GM21381 (cell line): ENCODE results near the gene RERE.

ENCODE experiments used
- ATAC-seq: cut with Tn5 transposase; IDR thresholded peaks from one replicate; pipeline ENCODE4 v1.9.1; 2021; ENCODE audit warnings: mild to moderate bottlenecking, moderate library complexity; ENCODE audit not compliant: unreplicated experiment

RERE gene

GRCh38 chr1:8560035-8560434 lies 257.4 kb downstream of the RERE start:
- ATAC-seq: no peak

GRCh38 chr1:8555582-8555981 lies 261.9 kb downstream of the RERE start:
- ATAC-seq: no peak

- no peak for ATAC-seq
Measured at GRCh38 chr1:8554956-8555534, 262.4 kb downstream of the RERE start.

DNA sequence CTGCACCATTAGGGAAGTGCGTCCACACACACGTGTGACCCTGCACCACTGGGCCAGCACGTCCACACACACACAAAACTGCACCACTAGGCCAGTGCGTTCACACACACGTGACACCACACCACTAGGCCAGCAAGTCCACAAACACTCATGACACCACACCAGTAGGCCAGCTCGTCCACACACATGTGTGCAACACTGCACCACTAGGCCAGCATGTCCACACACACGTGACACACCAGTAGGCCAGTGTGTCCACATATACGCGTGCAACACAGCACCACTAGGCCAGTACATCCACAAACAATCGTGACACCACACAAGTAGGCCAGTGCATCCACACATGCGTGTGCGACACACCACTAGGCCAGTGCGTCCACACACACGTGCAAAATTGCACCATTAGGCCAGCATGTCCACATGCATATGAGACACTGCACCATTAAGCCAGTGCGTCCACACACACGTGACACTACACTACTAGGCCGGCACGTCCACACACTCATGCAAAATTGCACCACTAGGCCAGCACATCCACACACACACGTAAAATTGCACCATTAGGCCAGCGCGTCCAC lies 264.5 kb downstream of the RERE start:
- no peak for ATAC-seq

DNA sequence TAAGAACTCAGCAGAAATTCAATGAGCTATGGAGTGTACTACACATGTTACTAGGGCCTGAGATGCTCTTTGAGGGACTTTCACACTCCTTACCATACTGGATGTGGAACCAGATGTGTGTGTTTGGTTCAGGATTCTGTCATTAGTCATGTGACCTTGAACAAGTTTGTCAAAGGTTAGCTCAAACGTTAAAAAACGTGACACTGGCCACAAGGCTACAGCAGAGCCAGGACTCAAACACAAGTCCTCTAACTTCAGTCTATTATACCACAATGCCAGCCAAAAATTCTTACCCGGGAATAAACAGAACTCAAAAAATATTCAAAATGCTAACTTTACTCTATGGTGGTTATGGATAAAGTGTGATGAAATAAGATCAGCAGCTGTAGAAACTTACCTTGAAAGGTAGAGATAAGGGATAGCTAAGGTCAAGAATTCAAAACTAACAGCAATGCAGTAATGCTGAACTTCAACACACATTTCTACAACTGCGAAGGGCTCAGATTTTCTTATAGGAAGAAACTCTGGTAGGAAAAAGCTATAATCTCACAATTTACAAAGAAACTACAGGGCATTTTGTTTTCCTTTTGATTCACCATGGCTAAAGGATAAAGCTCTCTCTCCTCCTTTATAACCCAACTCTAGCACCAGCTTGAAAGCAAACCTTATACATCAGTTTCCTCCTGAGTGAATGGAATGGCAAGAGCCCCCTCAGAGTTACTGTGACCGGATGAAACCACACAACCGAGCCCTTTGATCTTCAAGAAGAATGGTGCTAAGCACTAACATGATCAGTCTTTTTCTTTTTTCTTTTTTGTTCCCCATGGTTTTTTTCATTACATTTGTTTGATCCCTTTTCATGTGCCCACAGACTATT lies 265.6 kb downstream of the RERE start:
- no peak for ATAC-seq

GRCh38 chr1:8551057-8551456 lies 266.4 kb downstream of the RERE start:
- no peak for ATAC-seq

DNA sequence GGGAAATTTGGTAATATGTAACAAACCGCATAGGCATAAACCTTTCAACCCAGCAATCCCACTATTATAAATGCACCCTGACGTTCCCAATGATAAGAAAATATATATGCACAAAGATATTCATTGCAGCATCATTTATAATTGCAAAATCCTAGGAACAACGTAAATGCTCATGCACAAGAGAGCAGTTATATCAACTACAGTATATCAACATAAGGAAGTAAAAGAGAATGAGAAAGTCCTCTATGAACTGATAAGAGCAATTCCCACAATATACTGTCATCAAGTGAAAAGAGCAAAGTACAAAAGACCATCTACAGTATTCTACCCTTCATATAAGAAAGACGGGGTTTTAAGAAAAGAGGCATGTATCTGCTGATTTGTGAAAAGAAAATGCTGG lies 269.6 kb downstream of the RERE start:
- no peak for ATAC-seq

- no peak for ATAC-seq
Measured at GRCh38 chr1:8545078-8545477, 272.4 kb downstream of the RERE start.

GRCh38 chr1:8544644-8545043 lies 272.8 kb downstream of the RERE start:
- no peak for ATAC-seq

DNA sequence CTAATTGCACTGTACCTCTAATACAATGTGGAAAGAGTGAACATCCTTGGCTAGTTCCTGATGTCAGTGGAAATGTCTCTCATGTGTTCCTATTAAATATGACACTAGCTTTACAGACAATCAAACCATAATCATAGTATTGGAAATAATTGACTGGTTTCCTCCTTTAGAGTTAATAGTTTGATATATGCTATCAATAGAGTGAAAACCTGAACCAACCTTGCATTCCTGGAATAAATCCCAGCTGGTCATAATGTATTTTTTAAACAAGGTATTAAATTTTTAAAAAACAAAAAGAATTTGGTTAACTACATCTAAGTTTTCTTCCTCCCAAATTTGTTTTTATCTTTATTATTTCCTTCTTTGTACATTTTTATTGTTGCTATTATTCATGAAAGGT lies 273.5 kb downstream of the RERE start:
- no peak for ATAC-seq

- ATAC-seq: no peak
Measured at GRCh38 chr1:8541961-8542521, 275.4 kb downstream of the RERE start.

DNA sequence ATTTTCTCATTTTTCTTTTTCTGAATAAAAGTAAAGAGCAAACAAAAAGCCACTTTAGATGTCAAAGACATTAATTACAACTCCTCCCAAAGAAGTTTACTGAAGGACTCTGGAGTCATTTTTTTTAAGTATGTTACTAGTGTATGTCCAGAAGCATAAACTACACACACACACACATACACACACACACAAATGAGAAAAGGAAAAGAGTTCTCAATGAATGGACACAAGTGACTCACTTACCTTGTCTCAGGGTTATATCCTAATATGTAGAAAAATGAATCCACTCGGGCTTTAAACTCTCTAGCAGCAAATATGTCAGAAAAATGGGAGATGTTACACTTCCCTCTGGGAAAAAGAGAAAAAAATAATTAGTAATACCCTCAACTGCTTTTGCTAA lies 276.5 kb downstream of the RERE start:
- ATAC-seq: no peak

GRCh38 chr1:8540261-8540941 lies 277.0 kb downstream of the RERE start:
- no peak for ATAC-seq

DNA sequence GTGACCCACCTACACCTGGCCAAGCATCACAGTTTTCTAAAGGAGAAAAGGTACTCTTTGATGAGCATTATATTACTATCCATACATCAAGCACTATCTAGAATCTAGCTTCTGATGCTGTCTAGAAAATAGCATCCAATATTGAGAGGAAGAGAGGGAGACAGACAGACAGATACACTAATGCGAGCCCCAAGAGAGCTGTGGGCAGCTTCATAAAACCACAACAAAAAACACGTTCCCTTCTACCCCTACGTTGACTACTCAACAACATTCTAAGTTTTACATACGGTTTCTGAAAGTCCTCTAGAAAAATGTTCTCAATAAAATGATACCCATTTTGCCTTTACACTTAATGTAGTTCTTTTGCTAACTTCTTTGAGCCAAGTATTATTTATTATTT lies 277.8 kb downstream of the RERE start:
- no peak for ATAC-seq

DNA sequence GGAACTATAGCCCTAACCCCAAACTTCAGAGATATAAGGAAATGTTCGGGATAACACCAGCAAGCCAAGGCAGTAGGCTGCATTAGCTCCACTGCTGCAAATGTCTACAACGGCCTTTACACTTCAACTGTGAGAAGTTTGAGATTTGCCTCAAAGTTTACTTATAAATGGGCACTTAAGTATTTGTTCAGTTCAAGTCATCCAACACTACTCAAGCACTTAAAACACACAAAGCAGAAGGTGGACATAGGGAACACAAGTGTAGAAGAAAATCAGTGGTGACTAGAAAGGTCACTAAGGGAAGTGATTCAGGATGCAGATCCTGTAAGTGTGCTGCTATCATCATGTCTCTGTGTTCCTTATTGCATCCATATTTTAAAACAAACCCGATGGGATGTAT lies 278.9 kb downstream of the RERE start:
- ATAC-seq: no peak

GRCh38 chr1:8537991-8538390 lies 279.4 kb downstream of the RERE start:
- no peak for ATAC-seq

DNA sequence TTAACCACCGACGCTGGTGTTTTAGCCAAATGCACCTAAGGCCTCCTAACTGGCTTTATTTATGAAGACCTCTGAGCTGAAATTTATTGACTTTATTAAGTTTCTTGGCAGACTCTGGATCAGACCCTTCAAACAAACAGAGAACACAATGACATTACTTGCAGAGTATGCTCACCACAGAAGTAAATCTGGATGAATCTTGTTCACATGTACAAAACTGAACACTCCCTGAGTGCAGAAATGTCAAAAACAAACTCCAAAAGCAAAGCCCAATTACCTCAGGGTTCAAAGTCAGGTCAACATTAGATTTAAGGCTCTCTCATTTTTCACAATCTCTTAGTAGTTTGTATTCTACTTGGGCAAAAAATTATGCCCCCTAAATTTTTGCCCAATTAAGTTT lies 280.9 kb downstream of the RERE start:
- ATAC-seq: no peak

DNA sequence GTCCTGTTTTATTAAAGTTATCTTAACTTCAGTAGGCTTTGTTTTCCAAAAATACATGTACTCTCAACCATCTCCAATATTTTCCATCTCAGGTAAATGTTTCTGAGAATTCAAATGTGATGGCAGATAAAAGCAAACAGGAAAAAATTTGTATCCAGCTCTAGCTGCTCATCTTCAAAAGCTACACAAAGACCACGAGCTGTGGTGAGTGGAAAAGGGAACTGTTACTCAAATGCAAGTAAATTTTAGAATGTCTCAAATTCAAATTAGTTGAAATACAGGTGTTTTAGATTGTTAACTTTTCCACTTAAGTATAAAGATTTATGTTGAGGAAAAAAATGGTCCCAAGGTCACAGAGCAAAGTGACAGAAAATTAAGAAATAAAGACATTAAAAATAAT lies 283.5 kb downstream of the RERE start:
- no peak for ATAC-seq

- peak; percentile 70 for ATAC-seq
Measured at GRCh38 chr1:8533124-8533523, 284.3 kb downstream of the RERE start.

DNA sequence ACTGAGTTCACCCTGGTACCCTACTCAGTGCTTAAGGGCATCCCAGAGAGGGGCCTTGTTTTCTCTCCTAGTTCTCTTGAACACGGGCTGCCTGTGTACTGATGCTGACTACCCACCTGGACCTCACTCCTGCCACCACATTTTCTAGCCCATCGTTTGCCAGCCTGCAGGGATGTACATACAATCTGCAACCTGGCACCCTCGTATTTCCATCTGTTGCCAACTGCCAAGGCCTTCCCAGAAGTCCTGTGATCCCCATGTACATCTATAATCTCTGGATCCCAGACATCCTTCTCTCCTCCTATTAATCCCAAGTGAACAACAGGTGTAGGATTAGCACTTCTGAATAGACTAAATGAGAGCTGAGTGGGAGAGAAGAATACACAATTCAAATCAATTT lies 287.5 kb downstream of the RERE start:
- ATAC-seq: no peak

DNA sequence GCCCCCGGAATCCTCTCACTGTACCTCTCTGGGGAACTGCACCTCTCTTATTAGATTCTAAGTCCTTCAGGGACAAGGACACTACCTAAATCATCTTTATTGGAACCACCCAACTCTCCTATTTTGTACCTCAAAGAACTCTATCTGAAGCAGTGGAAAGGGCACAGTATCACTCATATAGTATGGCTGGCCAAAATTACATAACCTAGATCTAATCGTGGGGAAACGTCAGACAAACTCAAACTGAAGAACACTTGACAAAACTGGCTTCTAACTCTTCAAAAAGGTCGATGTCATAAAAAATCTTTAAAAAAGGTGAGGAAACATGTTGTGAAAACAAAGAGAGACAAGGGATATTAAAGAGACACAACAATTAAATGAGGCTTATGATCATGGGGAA lies 289.5 kb downstream of the RERE start:
- no peak for ATAC-seq
